Measurements from ENCODE around the gene NR6A1.

Gene NR6A1

GRCh38 chr9:124761710-124762109 lies 9.4 kb downstream of the NR6A1 start:
- Histone ChIP-seq H3K36me3 (ENCODE audit: insufficient read depth) (no peaks in the 10 kb centered on the region), H3K4me3 (IDR thresholded peaks at IDR 0.05; ENCODE audit: insufficient read depth, low read depth, low read length) (no peak overlapping the region), H3K4me1 (ENCODE audit: low read depth, poor library complexity, severe bottlenecking) (peaks cover 15% of the 10 kb centered on the region), H3K27ac (no peak overlapping the region), H3K79me2 (ENCODE audit: insufficient read depth, low read depth) (0 out of 2 replicates have a peak, but pooled peaks cover 5% of the 10 kb centered on the region), H2AFZ (ENCODE audit: low read depth) (no peak overlapping the region), H3K9ac (no peak overlapping the region), H3K4me2 (no peak overlapping the region), H4K20me1 (ENCODE audit: insufficient read depth) (no peaks in the 10 kb centered on the region; the same call in 1 of the 2 replicates), H3K27me3 (ENCODE audit: insufficient read depth, low read depth) (no peaks in the 10 kb centered on the region)
- TF ChIP-seq CTCF (conservative IDR thresholded peaks at IDR 0.05; ENCODE audit: low read depth, low read length) = no peak

GRCh38 chr9:124761196-124761595 lies 9.9 kb downstream of the NR6A1 start:
- Histone ChIP-seq H3K36me3 (ENCODE audit: insufficient read depth) (no peaks in the 10 kb centered on the region), H3K79me2 (ENCODE audit: insufficient read depth, low read depth) (0 out of 2 replicates have a peak, but pooled peaks cover under 1% of the 10 kb centered on the region), H3K27me3 (ENCODE audit: insufficient read depth, low read depth) (no peaks in the 10 kb centered on the region), H3K4me3 (IDR thresholded peaks at IDR 0.05; ENCODE audit: insufficient read depth, low read depth, low read length) (no peak overlapping the region), H3K4me1 (ENCODE audit: low read depth, poor library complexity, severe bottlenecking) (peaks cover 15% of the 10 kb centered on the region), H3K9ac (no peak overlapping the region), H4K20me1 (ENCODE audit: insufficient read depth) (no peaks in the 10 kb centered on the region; the same call in 1 of the 2 replicates), H2AFZ (ENCODE audit: low read depth) (no peak overlapping the region), H3K27ac (no peak overlapping the region), H3K4me2 (no peak overlapping the region)
- TF ChIP-seq CTCF (conservative IDR thresholded peaks at IDR 0.05; ENCODE audit: low read depth, low read length) = no peak

GRCh38 chr9:124760719-124761118 lies 10.4 kb downstream of the NR6A1 start:
- no peak overlapping the region for H3K4me2 ChIP-seq
- no peaks in the 10 kb centered on the region for H3K36me3 ChIP-seq (ENCODE audit: insufficient read depth)
- H3K27ac ChIP-seq = no peak overlapping the region
- H3K4me3 ChIP-seq (IDR thresholded peaks at IDR 0.05; ENCODE audit: insufficient read depth, low read depth, low read length) = no peak overlapping the region
- H4K20me1 ChIP-seq (ENCODE audit: insufficient read depth) = no peaks in the 10 kb centered on the region; the same call in 1 of the 2 replicates
- 0 out of 2 replicates have a peak, but pooled peaks cover 5% of the 10 kb centered on the region for H3K79me2 ChIP-seq (ENCODE audit: insufficient read depth, low read depth)
- H3K27me3 ChIP-seq (ENCODE audit: insufficient read depth, low read depth) = no peaks in the 10 kb centered on the region
- no peak overlapping the region for H2AFZ ChIP-seq (ENCODE audit: low read depth)
- H3K4me1 ChIP-seq (ENCODE audit: low read depth, poor library complexity, severe bottlenecking) = peaks cover 14% of the 10 kb centered on the region
- no peak for TF ChIP-seq CTCF (conservative IDR thresholded peaks at IDR 0.05; ENCODE audit: low read depth, low read length)
- H3K9ac ChIP-seq = no peak overlapping the region

GRCh38 chr9:124759327-124759726 lies 11.8 kb downstream of the NR6A1 start:
- no peaks in the 10 kb centered on the region for H3K4me1 ChIP-seq (ENCODE audit: low read depth, poor library complexity, severe bottlenecking)
- no peak overlapping the region for H3K4me2 ChIP-seq
- no peak overlapping the region for H3K4me3 ChIP-seq (IDR thresholded peaks at IDR 0.05; ENCODE audit: insufficient read depth, low read depth, low read length)
- no peak overlapping the region for H3K27ac ChIP-seq
- H3K79me2 ChIP-seq (ENCODE audit: insufficient read depth, low read depth) = 0 out of 2 replicates have a peak, but pooled peaks cover 5% of the 10 kb centered on the region
- no peaks in the 10 kb centered on the region for H4K20me1 ChIP-seq (ENCODE audit: insufficient read depth)
- TF ChIP-seq CTCF (conservative IDR thresholded peaks at IDR 0.05; ENCODE audit: low read depth, low read length) = no peak
- no peak overlapping the region for H3K9ac ChIP-seq
- no peaks in the 10 kb centered on the region for H3K27me3 ChIP-seq (ENCODE audit: insufficient read depth, low read depth)
- H2AFZ ChIP-seq (ENCODE audit: low read depth) = no peak overlapping the region
- H3K36me3 ChIP-seq (ENCODE audit: insufficient read depth) = no peaks in the 10 kb centered on the region

Measured in KMS-11 (cell line).